Tibial nerve (tissue), 3 donors: ENCODE data around the gene UBE2U.

Experiments
- POLR2A ChIP-seq, 2 donors: fragments of 450-650 bp; IDR thresholded peaks; one replicate each; pipeline ENCODE4 v1.6.1; 2017; ENCODE audit warnings: antibody characterized with exemption in 2 of 2, mild to moderate bottlenecking in 2 of 2, moderate library complexity in 2 of 2
- TF ChIP-seq, protein P1 (sequence below), 5 experiments: fragments of 200-600 bp in 3 of 5; fragments of 450-650 bp in 2 of 5; sonication (generic) in 3 of 5; IDR thresholded peaks; one replicate each; pipeline ENCODE4 v1.5.1; 2016 to 2019; ENCODE audit warnings: antibody characterized with exemption in 5 of 5, mild to moderate bottlenecking in 3 of 5, moderate library complexity in 2 of 5

DNA sequence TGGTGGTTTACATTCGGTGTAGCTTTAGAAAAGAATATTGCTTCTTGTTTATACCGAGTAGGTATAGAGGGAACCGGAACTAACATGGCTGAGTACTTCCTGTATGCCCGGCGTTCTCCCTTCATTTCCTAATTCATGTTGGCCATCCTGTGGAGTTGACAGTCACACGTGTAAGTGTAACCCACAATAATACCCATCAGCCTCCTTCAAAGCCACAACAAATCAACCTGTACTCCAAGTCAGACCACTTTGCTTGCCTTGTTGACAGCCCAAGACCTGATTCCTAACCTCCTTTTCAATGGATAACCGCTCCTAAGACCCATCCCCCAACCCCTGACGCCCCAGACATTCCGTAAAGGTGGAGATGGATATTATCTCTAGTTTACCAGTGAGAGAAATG is 42.1 kb downstream of the UBE2U start:
- TF ChIP-seq, protein P1, sequence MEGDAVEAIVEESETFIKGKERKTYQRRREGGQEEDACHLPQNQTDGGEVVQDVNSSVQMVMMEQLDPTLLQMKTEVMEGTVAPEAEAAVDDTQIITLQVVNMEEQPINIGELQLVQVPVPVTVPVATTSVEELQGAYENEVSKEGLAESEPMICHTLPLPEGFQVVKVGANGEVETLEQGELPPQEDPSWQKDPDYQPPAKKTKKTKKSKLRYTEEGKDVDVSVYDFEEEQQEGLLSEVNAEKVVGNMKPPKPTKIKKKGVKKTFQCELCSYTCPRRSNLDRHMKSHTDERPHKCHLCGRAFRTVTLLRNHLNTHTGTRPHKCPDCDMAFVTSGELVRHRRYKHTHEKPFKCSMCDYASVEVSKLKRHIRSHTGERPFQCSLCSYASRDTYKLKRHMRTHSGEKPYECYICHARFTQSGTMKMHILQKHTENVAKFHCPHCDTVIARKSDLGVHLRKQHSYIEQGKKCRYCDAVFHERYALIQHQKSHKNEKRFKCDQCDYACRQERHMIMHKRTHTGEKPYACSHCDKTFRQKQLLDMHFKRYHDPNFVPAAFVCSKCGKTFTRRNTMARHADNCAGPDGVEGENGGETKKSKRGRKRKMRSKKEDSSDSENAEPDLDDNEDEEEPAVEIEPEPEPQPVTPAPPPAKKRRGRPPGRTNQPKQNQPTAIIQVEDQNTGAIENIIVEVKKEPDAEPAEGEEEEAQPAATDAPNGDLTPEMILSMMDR (IDR thresholded peaks at IDR 0.05), result no peak
- no peak for TF ChIP-seq POLR2A (IDR thresholded peaks at IDR 0.05)
